Measurements from ENCODE around the gene BCAT1. TPM values are rescaled to one million over a fixed set of nuclear protein-coding genes. Genes with fewer than 3 reads are reported as not detected.
"Not testable (repeated sequence)": the region's sequence is repeated elsewhere in the genome, so short reads cannot be mapped to it uniquely, and the experiment has no call there.

The BCAT1 gene
- total RNA-seq, 3 donors from 2014 or later (not counting 1 experiment from before 2014, with no cell fraction given), result 0.61 to 4.4 (median 1.3) TPM

DNA sequence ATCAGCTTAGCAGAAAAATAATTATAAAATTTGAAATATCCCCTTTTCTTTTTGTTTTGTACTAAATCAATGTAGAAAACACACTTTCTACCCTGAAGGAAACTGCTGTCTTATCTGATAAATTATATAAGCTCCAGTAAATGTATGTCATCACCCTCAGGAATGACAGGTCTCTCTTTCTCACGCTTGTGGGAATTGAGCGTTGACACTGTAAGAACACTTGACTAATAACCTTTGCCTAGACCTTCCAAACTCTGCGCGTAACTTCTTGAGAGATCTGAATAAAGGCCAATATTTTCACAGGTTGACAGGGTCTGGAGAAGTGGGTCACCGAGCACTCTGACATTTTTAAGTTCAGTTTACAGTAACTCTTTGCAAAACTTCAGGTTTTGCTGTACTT, 138.5 kb downstream of the BCAT1 start:
- H3K4me3 ChIP-seq (ENCODE audit: low read length), result no peak overlapping the region
- ATAC-seq, result no peak
- Mint-ChIP-seq H3K9me3 (peaks cover 0 to 2% of the 10 kb centered on the region in 2 donors), H3K27me3 (ENCODE audit: low read depth in 2 of 2) (peaks cover 0 to 6% of the 10 kb centered on the region in 2 donors), H3K4me3 (no peak overlapping the region), H3K36me3 (no peaks in the 10 kb centered on the region), H3K4me1 (peaks cover 6 to 15% of the 10 kb centered on the region in 2 donors), H3K27ac (no peak overlapping the region)
- no peak overlapping the region for H3K27ac ChIP-seq (ENCODE audit: low read length)
- DNase-seq, result no peak
- intact Hi-C loops (cut with micrococcal nuclease), result no loop called here
- no peaks in the 10 kb centered on the region for H3K9me3 ChIP-seq (ENCODE audit: control insufficient read depth, insufficient read depth, low read length)
- 76% methylated on average over 5 of the region's 5 CpGs for WGBS (ENCODE audit: insufficient coverage)
- H3K27me3 ChIP-seq (ENCODE audit: control insufficient read depth, insufficient read depth, low read length), result no peaks in the 10 kb centered on the region
- no peaks in the 10 kb centered on the region for H3K4me1 ChIP-seq (ENCODE audit: control insufficient read depth, insufficient read depth, low read length)
- TF ChIP-seq, protein P1, sequence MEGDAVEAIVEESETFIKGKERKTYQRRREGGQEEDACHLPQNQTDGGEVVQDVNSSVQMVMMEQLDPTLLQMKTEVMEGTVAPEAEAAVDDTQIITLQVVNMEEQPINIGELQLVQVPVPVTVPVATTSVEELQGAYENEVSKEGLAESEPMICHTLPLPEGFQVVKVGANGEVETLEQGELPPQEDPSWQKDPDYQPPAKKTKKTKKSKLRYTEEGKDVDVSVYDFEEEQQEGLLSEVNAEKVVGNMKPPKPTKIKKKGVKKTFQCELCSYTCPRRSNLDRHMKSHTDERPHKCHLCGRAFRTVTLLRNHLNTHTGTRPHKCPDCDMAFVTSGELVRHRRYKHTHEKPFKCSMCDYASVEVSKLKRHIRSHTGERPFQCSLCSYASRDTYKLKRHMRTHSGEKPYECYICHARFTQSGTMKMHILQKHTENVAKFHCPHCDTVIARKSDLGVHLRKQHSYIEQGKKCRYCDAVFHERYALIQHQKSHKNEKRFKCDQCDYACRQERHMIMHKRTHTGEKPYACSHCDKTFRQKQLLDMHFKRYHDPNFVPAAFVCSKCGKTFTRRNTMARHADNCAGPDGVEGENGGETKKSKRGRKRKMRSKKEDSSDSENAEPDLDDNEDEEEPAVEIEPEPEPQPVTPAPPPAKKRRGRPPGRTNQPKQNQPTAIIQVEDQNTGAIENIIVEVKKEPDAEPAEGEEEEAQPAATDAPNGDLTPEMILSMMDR (IDR thresholded peaks at IDR 0.05), result no peak
- no peaks in the 10 kb centered on the region for H3K36me3 ChIP-seq (ENCODE audit: control insufficient read depth, insufficient read depth, low read length)

DNA sequence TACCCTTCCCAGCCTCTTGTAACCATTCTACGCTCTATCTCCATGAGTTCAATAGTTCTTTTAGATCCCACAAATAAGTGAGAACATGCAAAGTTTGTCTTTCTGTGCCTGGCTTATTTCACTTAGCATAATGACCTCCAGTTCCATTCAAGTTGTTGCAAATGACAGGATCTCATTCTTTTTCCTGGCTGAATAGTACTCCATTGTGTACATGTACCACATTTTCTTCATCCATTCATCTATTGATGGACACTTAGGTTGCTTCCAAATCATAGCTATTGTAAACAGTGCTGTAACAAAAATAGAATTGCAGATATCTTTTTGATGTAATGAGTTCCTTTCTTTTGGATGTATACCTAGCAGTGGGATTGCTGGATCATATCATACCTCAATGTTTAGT, 139.6 kb downstream of the BCAT1 start:
- H3K4me1 ChIP-seq (ENCODE audit: control insufficient read depth, insufficient read depth, low read length); H3K27me3 ChIP-seq (ENCODE audit: control insufficient read depth, insufficient read depth, low read length); H3K4me1 Mint-ChIP-seq; DNase-seq; H3K27me3 Mint-ChIP-seq (ENCODE audit: low read depth in 2 of 2); H3K9me3 ChIP-seq (ENCODE audit: control insufficient read depth, insufficient read depth, low read length); H3K4me3 ChIP-seq (ENCODE audit: low read length); H3K9me3 Mint-ChIP-seq; H3K36me3 Mint-ChIP-seq; H3K27ac ChIP-seq (ENCODE audit: low read length); H3K4me3 Mint-ChIP-seq; ATAC-seq; intact Hi-C loops (cut with micrococcal nuclease); H3K27ac Mint-ChIP-seq; H3K36me3 ChIP-seq (ENCODE audit: control insufficient read depth, insufficient read depth, low read length): not testable (repeated sequence)
- 96% methylated on average over 1 of the region's 1 CpG for WGBS (ENCODE audit: insufficient coverage)

DNA sequence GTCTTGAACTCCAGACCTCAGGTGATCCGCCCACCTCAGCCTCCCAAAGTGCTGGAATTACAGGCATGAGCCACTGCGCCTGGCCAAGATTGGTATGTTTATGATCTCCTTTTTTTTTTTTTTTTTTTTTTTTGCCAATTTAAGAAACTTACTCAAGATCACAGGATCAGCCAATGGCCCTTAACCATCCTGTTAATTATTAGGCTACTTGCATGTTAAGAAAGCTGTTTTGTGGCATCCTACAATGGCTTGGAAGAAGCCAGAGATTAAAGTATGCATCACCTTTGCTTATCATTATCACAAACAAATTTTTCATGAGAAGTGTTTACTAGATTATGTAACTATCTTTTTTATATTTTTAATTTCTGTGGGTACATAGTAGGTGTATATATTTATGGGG, 140.2 kb downstream of the BCAT1 start:
- Mint-ChIP-seq H3K4me1 (peaks cover 3 to 4% of the 10 kb centered on the region in 2 donors), H3K9me3 (peaks cover 0 to 2% of the 10 kb centered on the region in 2 donors), H3K27ac (no peak overlapping the region), H3K36me3 (no peaks in the 10 kb centered on the region), H3K27me3 (ENCODE audit: low read depth in 2 of 2) (peaks cover 0 to 6% of the 10 kb centered on the region in 2 donors), H3K4me3 (no peak overlapping the region)
- DNase-seq (no peak), ATAC-seq (no peak)
- H3K9me3 ChIP-seq (ENCODE audit: control insufficient read depth, insufficient read depth, low read length), result no peaks in the 10 kb centered on the region
- WGBS (ENCODE audit: insufficient coverage), result 93% methylated on average over 2 of the region's 2 CpGs
- no peaks in the 10 kb centered on the region for H3K36me3 ChIP-seq (ENCODE audit: control insufficient read depth, insufficient read depth, low read length)
- H3K27me3 ChIP-seq (ENCODE audit: control insufficient read depth, insufficient read depth, low read length), result no peaks in the 10 kb centered on the region
- no peak overlapping the region for H3K27ac ChIP-seq (ENCODE audit: low read length)
- intact Hi-C loops (cut with micrococcal nuclease), result no loop called here
- H3K4me3 ChIP-seq (ENCODE audit: low read length), result no peak overlapping the region
- H3K4me1 ChIP-seq (ENCODE audit: control insufficient read depth, insufficient read depth, low read length), result peaks cover under 1% of the 10 kb centered on the region
- TF ChIP-seq, protein P1 (IDR thresholded peaks at IDR 0.05), result no peak

DNA sequence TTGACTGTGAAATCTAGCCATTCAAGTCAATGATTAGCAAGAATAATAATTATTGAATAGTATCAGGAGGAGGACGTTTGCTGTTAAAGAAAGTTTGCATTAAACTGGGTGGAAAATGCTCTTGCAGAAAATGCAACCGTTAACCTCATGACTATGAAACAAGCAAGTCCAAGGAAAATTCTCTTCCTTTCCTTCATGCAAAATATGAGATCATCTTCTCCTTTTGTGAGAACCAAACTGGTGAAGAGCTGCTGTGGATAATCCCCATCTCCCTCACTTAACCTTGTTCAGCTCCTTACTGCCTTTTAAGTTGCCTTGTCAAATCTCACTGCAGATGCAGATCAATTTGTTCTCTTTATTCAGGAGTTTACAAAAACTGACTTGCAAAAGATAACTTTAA, 142.5 kb downstream of the BCAT1 start:
- Histone ChIP-seq H3K4me1 (ENCODE audit: control insufficient read depth, insufficient read depth, low read length) (peaks cover 7% of the 10 kb centered on the region), H3K9me3 (ENCODE audit: control insufficient read depth, insufficient read depth, low read length) (no peaks in the 10 kb centered on the region), H3K4me3 (ENCODE audit: low read length) (no peak overlapping the region), H3K27ac (ENCODE audit: low read length) (no peak overlapping the region), H3K36me3 (ENCODE audit: control insufficient read depth, insufficient read depth, low read length) (no peaks in the 10 kb centered on the region), H3K27me3 (ENCODE audit: control insufficient read depth, insufficient read depth, low read length) (no peaks in the 10 kb centered on the region)
- Mint-ChIP-seq H3K4me3 (no peak overlapping the region), H3K4me1 (peaks cover 13 to 15% of the 10 kb centered on the region in 2 donors), H3K27me3 (ENCODE audit: low read depth in 2 of 2) (peaks cover 0 to 6% of the 10 kb centered on the region in 2 donors), H3K27ac (no peak overlapping the region), H3K9me3 (peaks cover 0 to 2% of the 10 kb centered on the region in 2 donors), H3K36me3 (no peaks in the 10 kb centered on the region)
- WGBS (ENCODE audit: insufficient coverage), result 100% methylated on average over 1 of the region's 2 CpGs
- DNase-seq, result no peak
- no peak for ATAC-seq
- intact Hi-C loops (cut with micrococcal nuclease), result no loop called here
- TF ChIP-seq, protein P1 (IDR thresholded peaks at IDR 0.05), result no peak

All from natural killer cell (primary cell).